GM21723 (cell line): Measurements from ENCODE around the gene ATP1B3.
"Not testable (repeated sequence)": the region's sequence is repeated elsewhere in the genome, so short reads cannot be mapped to it uniquely, and the experiment has no call there.

ENCODE experiments used
- ATAC-seq: cut with Tn5 transposase; IDR thresholded peaks from one replicate; pipeline ENCODE4 v1.9.1; 2021; ENCODE audit warnings: mild to moderate bottlenecking, moderate library complexity; ENCODE audit not compliant: unreplicated experiment

The ATP1B3 gene

DNA sequence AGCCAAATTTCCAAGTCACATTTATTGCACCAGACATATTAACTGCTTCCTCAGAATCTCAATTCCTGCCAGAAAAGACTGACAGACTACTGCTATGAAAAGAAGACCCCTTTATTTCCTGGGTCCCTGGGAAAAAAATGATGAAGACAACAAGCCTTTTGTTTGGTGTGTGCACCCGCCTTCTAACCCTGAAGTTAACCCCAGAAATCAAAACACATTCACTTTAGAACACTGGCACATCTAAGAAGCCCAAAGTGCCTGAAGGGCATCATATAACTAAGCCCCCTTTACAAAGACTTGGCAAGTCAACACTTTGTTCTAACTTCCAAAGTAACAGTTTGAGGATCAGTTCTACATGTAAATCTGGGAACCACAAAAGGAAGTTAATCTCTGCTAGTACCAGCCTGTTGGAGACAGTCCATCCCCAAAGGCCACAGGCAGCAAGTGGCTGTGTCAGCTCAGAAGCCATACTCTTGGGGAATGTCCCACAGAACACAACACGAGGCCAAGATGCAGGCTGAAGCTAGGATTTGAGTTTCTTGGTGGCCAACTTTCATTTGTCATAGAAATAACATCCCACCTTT lies 16.3 kb upstream of the ATP1B3 start:
- no peak for ATAC-seq

DNA sequence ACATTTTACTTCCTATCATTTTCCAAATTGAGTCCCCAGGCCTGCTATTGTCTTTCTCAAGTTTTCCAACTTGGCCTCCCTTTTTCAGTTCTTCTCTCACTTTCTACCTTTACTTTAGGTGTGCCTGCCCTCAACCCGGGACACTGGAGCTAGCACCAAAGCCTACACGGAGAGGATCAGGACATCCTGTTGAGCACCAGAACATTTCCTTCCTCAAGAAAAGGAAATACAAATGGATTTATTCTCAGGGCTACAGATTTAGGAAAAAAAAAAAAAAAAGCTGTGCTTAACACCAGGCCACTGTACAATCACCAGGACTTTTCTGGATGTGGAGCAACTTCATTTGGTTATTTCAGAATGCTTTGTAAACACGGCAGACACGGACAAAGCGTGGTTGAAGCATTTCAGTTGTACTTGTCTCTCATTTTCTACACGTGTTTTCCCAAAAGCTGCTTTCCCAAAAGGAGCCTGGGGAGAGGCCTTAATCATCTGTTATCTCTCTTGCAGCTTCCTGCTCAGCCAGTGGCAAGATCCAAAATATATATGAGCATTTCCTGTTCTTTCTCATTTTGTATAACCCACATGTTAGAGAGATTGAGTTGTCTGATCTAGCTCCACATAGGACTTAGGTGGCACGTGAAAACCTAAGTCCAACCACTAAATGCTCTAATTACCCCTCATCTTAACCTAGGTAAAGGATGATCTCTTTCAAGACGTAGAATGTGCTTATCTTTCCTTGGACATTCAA lies 15.5 kb upstream of the ATP1B3 start:
- ATAC-seq, result no peak

DNA sequence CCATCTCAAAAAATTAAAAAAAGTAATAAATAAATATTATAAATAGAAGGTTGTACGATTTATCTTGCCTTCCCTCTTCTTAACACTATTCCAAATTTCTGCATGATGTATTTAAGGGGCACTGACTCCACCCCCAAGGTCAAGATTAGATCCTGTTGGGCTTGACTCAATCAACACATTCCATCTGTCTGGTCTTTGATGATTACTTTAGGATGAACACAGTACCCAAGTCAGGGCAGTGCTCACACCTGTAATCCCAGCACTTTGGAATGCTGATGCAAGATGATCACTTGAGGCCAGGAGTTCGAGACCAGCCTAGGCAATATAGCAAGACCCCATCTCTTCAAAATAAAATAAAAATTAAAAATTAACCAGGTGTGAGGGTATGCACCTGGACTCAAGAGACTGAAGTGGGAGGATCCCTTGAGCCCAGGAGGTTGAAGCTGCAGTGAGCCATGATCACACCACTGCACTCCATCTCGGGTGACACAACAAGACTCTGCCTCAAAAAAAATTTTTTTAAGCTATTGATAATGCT lies 14.1 kb upstream of the ATP1B3 start:
- no peak for ATAC-seq

DNA sequence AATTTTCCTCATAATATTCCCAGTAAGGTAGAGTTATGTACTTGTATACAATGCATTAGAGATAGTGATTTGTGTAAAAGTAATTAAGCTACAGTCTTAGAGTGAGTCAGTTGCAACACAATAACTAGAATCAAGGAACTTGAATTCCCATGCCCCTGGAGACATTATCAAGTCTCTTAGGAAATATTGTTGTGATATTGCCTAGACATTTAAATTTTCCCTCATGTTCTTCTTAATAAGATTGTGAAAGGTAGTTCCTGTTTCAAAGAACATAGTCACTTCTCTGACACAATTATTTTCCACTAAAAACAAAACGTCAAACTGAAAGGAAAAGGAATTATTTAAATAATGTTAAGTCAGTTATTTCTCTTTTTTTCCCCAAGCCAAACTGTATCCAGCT lies 13.0 kb upstream of the ATP1B3 start:
- no peak for ATAC-seq

DNA sequence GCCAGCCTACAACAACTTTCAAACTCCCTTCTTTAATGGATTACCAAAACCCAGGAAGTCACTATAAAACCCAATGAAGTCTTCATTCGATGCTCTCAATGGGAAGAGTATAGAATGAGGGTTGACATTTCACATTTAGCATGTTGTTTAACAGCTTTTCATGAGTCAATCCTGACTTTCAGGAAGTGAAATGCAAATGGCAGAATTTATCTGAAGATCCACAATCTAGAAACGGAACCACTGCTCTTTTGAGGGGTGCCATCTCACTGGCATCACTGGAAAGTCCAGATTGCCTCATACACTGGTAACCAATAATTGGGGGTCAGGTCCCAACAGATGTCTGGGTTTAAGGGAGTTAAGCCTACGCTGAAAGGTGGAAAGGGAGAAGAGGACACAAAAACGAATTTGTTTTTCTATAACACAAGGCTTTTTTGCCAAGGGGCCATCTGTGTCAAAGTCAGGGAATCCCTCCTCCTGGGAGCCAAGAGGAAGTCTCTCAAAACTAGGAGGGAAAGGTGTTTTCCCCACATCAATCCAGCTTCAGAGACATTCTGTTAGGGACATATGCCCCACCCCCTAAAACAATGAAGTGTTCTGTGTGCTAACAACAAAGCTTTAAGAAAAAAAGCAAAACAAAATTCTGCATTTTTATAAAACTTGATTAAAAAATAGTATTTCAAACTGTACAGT lies 12.0 kb upstream of the ATP1B3 start:
- ATAC-seq, result no peak

DNA sequence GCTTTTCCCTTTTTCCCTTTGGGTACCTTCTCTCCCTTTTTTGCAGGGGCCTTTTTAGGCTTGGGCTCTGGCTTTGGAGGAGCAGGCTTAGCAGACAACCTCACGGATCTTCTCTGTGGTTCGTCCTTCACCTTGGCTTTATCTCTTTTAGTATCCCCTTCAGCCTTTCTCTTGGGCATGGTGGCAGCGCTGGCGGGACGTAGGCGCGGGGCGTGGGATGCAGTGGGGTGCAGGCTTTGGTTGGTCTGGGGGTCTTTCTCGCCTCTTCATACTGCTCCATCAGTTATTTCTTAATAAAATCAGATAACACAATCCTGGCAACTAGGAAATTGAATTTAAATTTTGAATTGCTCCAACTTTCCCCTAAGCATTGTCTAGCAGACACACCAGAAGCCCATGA lies 11.3 kb upstream of the ATP1B3 start:
- ATAC-seq, result no peak

DNA sequence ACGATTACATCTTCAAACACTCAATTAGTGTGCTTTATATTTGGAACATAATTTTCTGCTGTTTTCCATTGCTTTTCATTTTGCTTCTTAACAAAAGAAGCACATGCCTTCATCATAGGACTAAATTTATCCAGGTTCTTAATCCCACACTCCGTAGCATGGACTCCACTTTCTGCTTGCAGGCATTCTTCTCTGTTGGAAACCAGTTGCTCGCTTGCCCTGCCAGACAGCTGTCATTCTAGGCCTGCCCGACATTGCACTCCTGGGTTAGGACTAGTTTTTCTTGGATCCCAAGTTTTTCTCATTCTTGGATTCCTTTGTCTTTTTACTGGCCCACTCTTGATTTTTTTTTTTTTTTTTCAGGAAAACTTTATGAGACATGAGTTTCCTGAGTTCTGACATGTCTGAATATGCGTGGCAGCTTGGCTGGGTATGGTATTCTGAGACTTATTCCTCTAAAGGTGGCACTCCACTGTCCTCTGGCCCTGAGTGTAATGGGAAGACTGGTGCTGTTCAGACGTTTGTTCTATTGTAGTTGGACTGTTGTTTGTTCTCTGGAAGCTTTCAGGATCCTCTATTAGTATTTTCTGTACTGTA lies 6.3 kb upstream of the ATP1B3 start:
- no peak for ATAC-seq

DNA sequence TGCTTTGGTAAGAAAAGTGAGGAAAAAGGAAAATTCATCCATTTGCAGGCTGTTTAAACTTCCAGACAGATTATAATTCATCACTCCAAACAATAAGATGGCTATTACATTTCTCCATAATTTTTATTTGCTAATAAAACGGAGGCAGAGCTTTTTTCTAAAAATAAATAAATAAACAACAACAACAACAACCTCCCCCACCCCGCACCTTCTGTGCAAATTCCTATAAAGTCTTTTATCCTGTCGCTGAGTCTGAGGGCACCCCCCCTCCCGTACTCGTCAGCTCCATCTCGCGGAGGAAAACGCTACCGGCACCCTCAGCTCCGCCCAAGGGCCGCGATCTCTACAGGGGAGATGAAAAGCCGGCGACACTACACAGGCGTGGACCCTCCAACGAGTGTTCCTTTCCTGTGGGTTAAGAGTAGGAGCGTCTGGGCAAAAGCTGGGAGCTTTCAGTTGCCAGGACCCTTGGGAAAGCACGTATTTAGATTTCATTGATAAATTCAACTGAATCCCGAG lies 1.0 kb upstream of the ATP1B3 start:
- ATAC-seq, result peak; percentile 63

DNA sequence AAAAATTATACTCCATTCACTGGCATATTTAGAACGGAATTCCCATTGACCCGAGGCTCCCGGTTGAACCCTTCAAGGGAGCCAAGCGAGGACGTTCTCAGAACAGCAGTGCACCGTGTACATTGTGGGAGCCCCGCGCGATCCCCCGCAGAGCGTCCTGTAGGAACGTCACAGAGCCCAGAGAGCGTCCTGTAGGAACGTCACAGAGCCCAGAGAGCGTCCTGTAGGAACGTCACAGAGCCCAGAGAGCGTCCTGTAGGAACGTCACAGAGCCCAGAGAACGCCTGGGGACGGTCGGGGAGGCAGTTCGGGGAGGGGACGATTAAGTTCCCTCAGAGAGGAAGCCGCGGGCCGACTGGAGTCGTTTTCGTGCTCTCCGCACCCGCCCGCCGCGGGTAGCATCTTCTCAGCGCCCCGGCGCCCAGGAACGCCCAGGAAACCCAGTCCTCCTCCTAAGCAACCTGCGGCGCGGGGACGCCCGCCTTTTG lies 506 bp upstream of the ATP1B3 start:
- peak; percentile 53 for ATAC-seq

DNA sequence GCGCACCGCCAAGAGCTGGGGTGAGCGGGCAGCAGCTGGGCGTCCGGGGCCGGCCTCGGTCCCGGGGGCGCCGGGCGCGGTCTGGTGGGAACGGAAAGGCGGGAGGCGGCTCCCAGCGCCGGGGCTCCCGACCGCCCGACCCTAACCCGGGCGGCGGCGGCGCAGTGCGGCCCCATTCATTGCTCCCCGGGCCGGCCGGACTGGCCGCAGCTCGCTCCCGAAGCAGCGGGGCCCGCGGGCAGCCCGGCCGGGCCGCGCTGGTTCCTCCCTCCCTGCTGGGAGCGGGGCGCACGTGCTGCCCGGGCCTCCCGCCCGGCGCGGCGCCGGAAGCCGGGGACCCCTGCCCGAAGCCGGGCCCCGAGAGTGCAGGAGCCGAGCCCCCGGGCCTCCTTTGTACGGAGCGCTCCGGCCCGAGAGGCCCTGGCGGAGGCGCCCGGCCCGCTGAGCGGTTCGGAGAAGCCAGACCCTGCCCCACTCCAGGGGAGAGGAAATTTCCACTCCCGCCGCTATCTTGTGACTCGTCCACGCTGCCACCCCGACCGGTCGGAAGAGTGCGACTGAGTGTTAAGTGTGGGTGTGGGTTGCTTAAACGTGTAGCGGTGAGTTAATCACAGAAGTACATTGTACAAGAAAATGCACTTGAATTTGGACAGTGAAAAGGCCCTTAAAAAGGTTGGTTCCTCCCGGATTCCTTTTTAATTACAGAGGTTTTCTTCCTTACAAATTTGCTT lies 613 bp downstream of the ATP1B3 start:
- ATAC-seq, result peak; percentile 22

DNA sequence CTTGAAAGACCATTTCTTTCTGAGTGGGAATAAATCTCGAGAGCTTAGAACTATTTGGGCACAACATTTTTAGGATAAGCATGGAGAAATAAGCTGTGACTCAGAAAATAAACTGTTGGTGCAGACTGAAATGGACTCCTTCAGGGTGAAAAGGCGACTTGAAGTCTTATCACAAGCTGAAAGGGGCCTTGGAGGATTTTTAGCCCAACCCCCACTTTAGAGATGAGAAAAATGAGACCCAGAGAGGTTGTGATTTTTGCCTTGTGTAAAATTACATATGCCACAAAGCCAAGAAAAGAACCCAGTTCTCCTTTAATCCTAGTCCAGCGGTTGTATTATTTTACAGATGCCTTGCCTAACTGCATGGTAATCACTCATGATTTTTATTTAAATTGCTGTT lies 1.5 kb downstream of the ATP1B3 start:
- ATAC-seq, result no peak

DNA sequence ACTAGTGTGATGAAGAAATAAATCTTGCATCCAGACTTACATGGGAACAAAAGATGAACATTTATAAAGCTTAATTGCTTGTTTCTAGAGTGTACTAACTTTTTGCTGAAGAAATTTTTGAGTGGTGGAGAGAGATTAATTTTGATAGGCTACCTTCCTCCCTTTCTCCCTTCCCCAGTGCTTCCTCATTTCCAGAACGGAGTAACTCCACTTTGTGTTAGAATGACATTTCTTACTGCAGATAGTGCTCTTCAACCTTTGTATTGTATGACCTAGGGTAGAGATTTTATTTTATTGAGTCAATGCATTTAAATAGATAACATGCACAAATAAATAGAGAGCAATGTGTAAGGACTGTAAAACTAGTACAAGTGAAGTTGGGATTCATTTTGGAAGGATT lies 1.9 kb downstream of the ATP1B3 start:
- no peak for ATAC-seq

DNA sequence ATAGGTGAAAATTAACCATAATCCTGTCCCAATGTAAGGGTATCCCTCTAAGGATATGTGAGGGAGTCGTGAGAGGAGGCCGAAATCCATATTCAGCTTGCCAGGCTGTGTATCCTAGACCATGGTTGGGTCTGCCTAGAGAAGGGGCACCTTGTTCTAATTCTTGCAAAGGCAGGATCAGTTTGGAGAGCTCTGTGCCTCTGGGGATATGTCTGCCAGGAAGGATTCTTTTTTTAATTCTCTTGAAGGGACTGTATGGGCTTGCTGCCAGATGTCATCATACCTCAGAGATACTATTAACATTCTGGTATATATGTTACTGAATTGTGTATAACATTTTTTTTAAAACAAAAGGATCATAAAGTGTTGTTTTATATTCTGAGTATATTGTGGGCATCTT lies 2.4 kb downstream of the ATP1B3 start:
- no peak for ATAC-seq

DNA sequence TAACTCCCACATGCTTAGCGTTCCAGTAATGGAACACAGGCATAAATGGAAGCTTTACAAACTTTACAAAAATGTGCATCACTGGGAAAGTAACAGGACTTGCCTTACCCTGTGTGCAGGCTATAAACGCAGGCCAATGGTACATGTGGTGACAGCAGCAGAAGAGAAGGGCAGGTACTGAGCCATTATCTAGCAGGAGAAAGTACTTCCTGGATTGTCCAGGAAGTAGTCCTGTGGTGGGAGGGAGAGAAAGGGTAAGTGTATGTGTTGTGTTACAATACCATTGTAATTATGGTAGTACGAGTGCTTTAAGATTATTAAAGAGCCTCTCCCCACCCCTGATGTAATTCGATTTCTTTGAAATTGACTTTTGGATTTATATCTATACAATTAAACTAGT lies 5.3 kb downstream of the ATP1B3 start:
- no peak for ATAC-seq

DNA sequence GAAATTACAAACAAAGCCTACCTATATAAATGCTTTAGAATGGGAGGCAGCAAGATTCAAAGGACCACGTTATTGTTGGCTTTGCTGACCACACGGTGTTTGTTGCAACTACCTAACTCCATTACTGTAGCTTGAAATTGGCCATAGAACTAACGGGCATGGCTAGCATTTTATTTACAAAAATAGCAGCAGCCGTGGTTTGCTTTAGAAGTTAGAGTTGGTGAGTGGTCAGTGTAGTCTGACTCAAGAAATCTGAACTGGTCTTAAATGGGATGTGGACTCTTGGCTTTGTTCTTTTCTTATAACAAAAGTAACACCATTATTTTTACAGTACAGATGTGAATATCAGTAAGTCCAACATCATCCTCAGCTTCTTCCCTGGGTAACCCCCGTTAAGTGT lies 10.6 kb downstream of the ATP1B3 start:
- no peak for ATAC-seq

DNA sequence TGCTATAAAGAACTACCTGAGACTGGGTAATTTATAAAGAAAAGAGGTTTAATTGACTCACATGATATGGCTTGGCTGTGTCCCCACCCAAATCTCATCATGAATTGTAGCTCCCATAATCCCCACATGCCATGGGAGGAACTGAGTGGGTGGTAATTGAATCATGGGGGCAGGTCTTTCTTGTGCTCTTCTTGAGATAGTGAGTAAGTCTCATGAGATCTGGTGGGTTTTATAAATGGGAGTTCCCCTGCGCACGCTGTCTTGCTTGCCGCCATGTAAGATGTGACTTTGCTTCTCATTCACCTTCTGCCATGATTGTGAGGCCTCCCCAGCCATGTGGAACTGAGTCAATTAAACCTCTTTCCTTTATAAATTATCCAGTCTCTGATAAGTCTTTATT lies 12.1 kb downstream of the ATP1B3 start:
- not testable (repeated sequence) for ATAC-seq

DNA sequence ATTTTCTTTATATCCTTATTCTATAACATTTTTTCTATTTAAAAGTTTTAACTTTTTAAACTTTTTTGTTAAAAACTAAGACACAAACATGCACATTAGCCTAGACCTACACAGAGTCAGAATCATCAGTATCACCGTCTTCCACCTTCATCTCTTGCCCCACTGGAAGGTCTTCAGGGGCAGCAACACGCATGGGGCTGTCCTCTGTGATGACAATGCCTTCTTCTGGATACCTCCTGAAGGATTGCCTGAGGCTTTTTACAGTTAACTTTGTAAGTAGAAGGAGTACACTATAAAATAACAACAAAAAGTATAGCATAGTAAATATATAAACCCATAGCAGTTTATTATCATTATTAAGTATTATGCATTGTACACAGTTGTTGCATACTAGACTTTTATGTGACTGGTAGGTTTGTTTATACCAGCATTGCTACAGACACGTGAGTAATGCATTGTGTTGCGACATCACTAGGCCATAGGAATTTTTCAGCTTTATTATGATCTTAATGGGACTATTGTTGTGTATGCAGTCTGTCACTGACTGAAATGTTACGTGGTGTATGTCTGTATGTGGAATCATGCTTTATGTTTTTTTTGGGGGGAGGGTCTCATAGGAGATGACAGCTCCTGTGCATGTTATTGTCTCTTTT lies 18.2 kb downstream of the ATP1B3 start:
- no peak for ATAC-seq

DNA sequence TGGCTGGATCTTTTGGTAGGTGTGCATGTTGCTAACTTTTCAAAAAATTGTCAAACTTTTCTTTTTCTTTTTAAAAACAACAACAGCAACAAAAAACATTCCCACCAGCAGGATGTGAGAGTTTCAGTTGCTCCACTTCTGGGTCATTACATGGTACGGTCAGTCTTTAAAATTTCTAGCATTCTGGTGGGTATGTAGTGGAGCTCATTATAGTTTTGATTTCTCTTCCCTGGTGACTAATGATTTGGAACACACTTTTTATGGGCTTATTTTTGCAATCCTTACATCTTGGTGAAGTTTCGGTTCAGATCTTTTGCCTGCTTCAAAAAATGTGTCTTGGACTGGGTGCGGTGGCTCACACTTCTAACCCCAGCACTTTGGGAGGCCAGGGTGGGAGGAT lies 19.3 kb downstream of the ATP1B3 start:
- ATAC-seq, result no peak

DNA sequence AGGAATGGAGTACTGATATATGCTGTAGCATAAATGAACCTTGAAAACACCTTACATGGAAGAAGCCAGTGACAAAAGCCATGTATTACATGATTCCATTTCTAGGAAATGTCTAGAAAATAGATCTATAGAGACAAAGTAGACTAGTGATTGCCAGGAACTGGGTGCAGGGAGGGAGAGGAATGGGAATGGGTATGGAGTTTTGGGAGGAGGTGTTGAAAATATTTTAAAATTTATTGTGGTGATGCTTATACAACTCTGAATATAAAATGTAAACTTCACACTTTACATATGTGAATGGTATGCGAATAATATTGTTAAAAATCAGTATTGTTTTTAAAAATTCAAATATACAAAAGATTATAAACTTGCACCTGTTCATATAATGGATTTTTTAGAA lies 22.5 kb downstream of the ATP1B3 start:
- ATAC-seq, result no peak

DNA sequence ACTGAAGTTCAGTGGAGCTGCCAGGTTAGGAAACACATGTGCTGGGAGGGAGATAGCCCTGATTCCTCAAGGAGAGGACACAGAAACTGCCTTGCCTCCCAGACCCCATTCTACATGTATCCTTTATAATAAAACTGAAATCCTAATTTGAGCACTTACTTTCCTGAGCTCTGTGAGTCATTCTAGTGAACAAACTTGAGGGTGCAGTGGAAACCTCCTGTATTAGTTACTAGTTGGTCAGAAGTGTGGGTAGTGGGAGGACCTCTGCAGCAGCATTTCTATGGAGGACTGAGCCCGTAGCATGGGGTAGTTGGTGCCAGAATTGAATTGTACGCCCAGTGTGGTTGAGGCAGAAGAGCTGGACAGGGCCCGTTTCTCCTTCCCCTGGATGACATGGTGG lies 23.9 kb downstream of the ATP1B3 start:
- no peak for ATAC-seq
